HEK293T (cell line): ENCODE data around the gene ACSM3.

Source experiments
- CTCF ChIA-PET: fragments of 350-600 bp; formaldehyde crosslinking; extraction: SDS; loops from one replicate; lab custom pipeline; 2021; ENCODE audit warnings: antibody characterized with exemption, inconsistent platforms; lab: Yijun Ruan, JAX
- POLR2A ChIA-PET: fragments of 350-600 bp; formaldehyde crosslinking; extraction: SDS; loops from one replicate; lab custom pipeline; 2020; ENCODE audit warnings: antibody characterized with exemption, inconsistent platforms; lab: Yijun Ruan, JAX
- DNase-seq: peaks from one replicate; pipeline ENCODE4 v3.0.0; 2012; ENCODE audit warnings: mixed read lengths; ENCODE audit errors: extremely low spot score
- ARNT ChIP-seq: fragments of 450-650 bp; IDR thresholded peaks from 2 replicates; pipeline ENCODE4 v1.6.1; 2017; ENCODE audit warnings: mild to moderate bottlenecking
- BHLHE40 ChIP-seq: fragments of 450-650 bp; IDR thresholded peaks from 2 replicates; pipeline ENCODE4 v1.6.1; 2016; ENCODE audit warnings: mild to moderate bottlenecking, moderate library complexity, borderline replicate concordance
- CTBP1 ChIP-seq: fragments of 450-650 bp; IDR thresholded peaks from 2 replicates; pipeline ENCODE4 v1.6.1; 2016; ENCODE audit warnings: borderline replicate concordance
- ELF4 ChIP-seq: fragments of 450-650 bp; IDR thresholded peaks from 2 replicates; pipeline ENCODE4 v1.6.1; 2017; ENCODE audit warnings: antibody characterized with exemption
- FOXA1 ChIP-seq: fragments of 450-650 bp; IDR thresholded peaks from 2 replicates; pipeline ENCODE4 v1.6.1; 2016; ENCODE audit warnings: mild to moderate bottlenecking
- FOXK2 ChIP-seq: fragments of 450-650 bp; IDR thresholded peaks from 2 replicates; pipeline ENCODE4 v1.6.1; 2016; ENCODE audit warnings: mild to moderate bottlenecking
- FOXM1 ChIP-seq: fragments of 450-650 bp; IDR thresholded peaks from 2 replicates; pipeline ENCODE4 v1.6.1; 2017; ENCODE audit warnings: mild to moderate bottlenecking, borderline replicate concordance
- HDGF ChIP-seq: fragments of 450-650 bp; IDR thresholded peaks from 2 replicates; pipeline ENCODE4 v1.6.1; 2017; ENCODE audit warnings: antibody characterized with exemption, borderline replicate concordance
- L3MBTL2 ChIP-seq: fragments of 450-650 bp; conservative IDR thresholded peaks from 2 replicates; pipeline ENCODE4 v1.6.1; 2016; ENCODE audit warnings: mild to moderate bottlenecking
- LEF1 ChIP-seq: fragments of 450-650 bp; IDR thresholded peaks from 2 replicates; pipeline ENCODE4 v1.6.1; 2017; ENCODE audit warnings: mild to moderate bottlenecking, borderline replicate concordance
- NFRKB ChIP-seq: fragments of 450-650 bp; IDR thresholded peaks from 2 replicates; pipeline ENCODE4 v1.6.1; 2016; ENCODE audit warnings: mild to moderate bottlenecking, moderate library complexity
- SP1 ChIP-seq: fragments of 450-650 bp; IDR thresholded peaks from 2 replicates; pipeline ENCODE4 v1.6.1; 2017
- SUZ12 ChIP-seq: fragments of 450-650 bp; IDR thresholded peaks from 2 replicates; pipeline ENCODE4 v1.6.1; 2016; ENCODE audit warnings: mild to moderate bottlenecking
- TARDBP ChIP-seq: fragments of 450-650 bp; IDR thresholded peaks from 2 replicates; pipeline ENCODE4 v1.6.1; 2016
- ZNF384 ChIP-seq: fragments of 450-650 bp; IDR thresholded peaks from 2 replicates; pipeline ENCODE4 v1.6.1; 2016
- TF ChIP-seq, protein P1 (sequence below): fragments of 450-650 bp; IDR thresholded peaks from 2 replicates; pipeline ENCODE4 v1.6.1; 2016

ACSM3 gene

DNA sequence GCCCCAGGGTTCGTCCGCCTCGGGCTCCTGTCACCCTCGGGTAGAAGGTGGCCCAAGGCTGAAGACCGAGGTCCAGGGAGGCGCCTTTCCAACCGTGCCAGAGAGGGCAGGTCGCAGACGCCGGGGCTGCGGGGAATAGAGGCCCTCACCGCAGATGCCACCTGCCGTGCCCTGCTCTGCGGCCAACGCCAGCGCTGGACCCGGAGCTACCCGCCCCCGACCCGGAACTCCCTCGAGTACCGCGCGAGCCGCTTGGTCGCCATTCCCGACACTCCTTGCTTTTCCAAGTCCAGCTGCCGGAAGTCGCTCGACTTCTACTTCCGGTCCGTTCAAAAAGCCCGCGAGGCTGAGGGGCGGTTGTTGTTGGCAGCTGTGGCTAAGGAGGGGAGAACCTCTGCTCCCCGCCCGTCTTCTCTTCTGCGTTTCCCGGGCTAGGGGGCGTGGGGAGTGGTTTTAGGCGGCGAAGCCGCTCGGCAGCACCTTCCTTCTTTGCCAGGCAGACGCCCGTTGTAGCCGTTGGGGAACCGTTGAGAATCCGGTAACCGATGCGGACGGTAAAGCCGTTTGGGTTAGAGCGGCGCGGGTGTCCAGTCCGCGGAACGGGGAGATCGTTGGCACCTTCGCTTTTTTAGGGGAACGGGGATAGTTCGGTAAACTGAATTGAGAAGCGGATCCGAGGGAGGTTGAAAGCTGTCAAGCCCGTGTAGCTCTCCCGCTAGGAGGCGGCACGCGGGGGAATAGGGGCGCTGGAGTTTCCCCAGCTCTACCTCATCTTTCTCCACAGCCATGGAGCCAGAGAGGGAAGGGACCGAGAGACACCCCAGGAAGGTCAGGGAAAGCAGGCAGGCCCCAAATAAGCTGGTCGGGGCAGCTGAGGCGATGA, 42.6 kb downstream of the ACSM3 start, which contains the start of the genes ERI2 and REXO5:
Gene ERI2, minus strand, starts transcription at position 305 of the 883 bp plus-strand sequence. Its CDS starts 42 bp downstream, at position 263.
Gene REXO5, plus strand, starts transcription at position 360 of the 883 bp plus-strand sequence. Its CDS starts 427 bp downstream, at position 787.
- no peak for TF ChIP-seq NFRKB
- no peak for TF ChIP-seq TARDBP
- TF ChIP-seq CTBP1, result no peak
- TF ChIP-seq, protein P1, sequence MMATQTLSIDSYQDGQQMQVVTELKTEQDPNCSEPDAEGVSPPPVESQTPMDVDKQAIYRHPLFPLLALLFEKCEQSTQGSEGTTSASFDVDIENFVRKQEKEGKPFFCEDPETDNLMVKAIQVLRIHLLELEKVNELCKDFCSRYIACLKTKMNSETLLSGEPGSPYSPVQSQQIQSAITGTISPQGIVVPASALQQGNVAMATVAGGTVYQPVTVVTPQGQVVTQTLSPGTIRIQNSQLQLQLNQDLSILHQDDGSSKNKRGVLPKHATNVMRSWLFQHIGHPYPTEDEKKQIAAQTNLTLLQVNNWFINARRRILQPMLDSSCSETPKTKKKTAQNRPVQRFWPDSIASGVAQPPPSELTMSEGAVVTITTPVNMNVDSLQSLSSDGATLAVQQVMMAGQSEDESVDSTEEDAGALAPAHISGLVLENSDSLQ, result peak; percentile 58
- no peak for TF ChIP-seq ARNT
- no peak for TF ChIP-seq SUZ12
- peak; percentile 63 for TF ChIP-seq L3MBTL2
- no peak for TF ChIP-seq LEF1
- peak; percentile 75 for TF ChIP-seq ELF4
- TF ChIP-seq FOXA1, result no peak
- ChIA-PET POLR2A (interaction anchor here (0.6 to 3.6 kb wide), 25 partner anchors 9 to 899 kb away, joined by 3 to 14 read pairs (median 4); partner anchors contain the start of genes DCUN1D3, LYRM1 and THUMPD1), CTCF (interaction anchor here (0.6 to 1.3 kb wide), 3 partner anchors 268 to 1042 kb away, joined by 3 to 4 read pairs (median 4); no protein-coding TSS in a partner anchor)
- peak; percentile 91 for DNase-seq

DNA sequence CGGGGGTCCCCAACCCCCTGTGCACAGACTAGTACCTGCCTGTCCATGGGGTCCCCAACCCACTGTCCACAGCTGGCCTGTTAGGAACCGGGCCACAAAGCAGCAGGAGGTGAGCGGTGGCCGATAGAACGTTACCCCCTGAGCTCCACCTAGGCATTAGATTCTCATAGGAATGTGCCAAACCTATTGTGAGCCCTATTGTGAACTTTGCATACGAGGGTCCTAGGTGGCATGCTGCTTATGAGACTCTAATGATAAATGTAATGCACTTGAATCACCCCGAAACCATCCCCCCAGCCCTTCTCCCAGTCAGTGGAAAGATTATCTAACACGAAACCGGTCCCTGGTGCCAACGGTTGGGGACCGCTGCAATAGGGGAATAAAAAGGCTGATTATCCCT, 44.0 kb downstream of the ACSM3 start:
- CTCF ChIA-PET, result no interaction called here

DNA sequence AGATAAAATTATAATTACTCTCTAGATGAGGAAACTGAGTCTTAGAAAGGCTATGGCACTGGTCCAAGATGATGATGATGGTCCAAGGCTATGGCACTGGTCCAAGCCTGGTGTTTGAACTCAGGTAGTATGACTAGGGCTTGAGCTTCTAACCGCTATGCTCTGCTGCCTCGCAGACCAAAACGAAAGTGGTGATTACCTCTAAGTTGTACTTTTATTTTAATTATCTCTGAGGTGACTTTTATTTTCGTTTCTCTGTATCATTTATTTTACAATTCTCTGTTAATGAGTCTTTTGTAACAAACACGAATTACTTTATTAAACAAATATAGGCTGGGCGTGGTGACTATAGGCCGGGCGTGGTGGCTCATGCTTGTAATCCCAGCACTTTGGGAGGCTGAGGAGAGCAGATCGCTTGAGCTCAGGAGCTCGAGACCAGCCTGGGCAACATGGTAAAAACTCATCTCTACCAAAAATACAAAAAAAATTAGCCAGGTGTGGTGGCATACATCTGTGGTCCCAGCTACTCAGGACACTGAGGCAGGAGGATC, 48.1 kb downstream of the ACSM3 start:
- no peak for TF ChIP-seq ELF4
- TF ChIP-seq FOXA1, result no peak
- TF ChIP-seq LEF1, result no peak
- TF ChIP-seq CTBP1, result no peak
- TF ChIP-seq HDGF, result no peak
- TF ChIP-seq SUZ12, result no peak
- TF ChIP-seq TARDBP, result no peak
- no peak for TF ChIP-seq BHLHE40
- ChIA-PET CTCF (no interaction called here), POLR2A (no interaction called here)
- DNase-seq, result no peak

More for the DNA sequence above, 44.0 kb downstream of the ACSM3 start:
- POLR2A ChIA-PET, result interaction anchor here (1.7 to 3.6 kb wide), 2 partner anchors 16 to 493 kb away, joined by 4 to 14 read pairs; no protein-coding TSS in a partner anchor
- DNase-seq, result no peak
- TF ChIP-seq ARNT (no peak), TARDBP (no peak), ELF4 (no peak), ZNF384 (no peak)

DNA sequence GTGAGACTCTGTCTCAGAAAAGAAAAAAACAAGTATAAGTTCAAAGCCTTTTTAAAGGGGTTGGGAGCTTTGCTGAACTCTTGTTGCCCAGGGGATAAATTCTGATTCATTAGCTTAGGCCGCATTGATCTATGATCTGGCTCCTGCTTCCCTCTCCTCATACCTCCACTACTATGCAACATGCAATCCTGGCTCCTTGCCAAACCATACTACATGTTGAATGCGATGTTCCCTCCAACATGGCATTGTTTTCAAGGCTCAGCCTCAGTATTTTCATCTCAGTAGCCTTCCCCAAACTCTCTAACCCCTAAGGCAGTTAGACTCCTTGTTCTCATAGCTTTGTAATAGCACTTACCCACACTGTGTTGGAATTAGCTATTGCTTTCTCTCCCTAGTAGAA, 48.7 kb downstream of the ACSM3 start:
- TF ChIP-seq, protein P1, result no peak
- TF ChIP-seq FOXM1, result no peak
- TF ChIP-seq LEF1, result no peak
- no peak for TF ChIP-seq TARDBP
- no peak for TF ChIP-seq ELF4
- no peak for TF ChIP-seq HDGF
- TF ChIP-seq ARNT, result no peak
- TF ChIP-seq NFRKB, result no peak
- TF ChIP-seq FOXK2, result no peak
- TF ChIP-seq BHLHE40, result no peak
- no peak for TF ChIP-seq L3MBTL2
- no peak for TF ChIP-seq ZNF384
- TF ChIP-seq FOXA1, result no peak
- no peak for TF ChIP-seq SP1
- TF ChIP-seq SUZ12, result no peak
- no peak for TF ChIP-seq CTBP1
- no peak for DNase-seq
- POLR2A ChIA-PET, result no interaction called here
- CTCF ChIA-PET, result no interaction called here

DNA sequence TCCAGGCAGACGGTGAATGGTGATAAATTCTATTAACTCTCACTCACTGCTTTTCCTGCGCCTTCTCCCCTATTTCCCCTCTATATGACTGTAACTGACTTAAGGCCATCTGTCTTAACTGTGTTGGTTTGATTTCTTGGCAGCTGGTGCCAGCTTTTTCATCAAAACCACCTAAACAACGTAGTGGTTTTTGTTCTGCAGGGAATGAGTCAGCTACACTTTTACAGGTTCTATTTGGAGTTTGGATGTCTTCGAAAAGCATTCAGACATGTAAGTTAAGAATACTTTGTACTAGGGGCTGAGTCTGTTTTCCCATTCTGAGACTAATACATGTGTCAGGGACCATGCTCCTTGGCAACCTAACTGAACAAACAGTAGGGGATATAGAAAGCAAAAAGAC, 51.0 kb downstream of the ACSM3 start:
- TF ChIP-seq ZNF384, result no peak
- TF ChIP-seq SP1, result no peak
- DNase-seq, result no peak
- CTCF ChIA-PET, result no interaction called here
- POLR2A ChIA-PET, result no interaction called here

DNA sequence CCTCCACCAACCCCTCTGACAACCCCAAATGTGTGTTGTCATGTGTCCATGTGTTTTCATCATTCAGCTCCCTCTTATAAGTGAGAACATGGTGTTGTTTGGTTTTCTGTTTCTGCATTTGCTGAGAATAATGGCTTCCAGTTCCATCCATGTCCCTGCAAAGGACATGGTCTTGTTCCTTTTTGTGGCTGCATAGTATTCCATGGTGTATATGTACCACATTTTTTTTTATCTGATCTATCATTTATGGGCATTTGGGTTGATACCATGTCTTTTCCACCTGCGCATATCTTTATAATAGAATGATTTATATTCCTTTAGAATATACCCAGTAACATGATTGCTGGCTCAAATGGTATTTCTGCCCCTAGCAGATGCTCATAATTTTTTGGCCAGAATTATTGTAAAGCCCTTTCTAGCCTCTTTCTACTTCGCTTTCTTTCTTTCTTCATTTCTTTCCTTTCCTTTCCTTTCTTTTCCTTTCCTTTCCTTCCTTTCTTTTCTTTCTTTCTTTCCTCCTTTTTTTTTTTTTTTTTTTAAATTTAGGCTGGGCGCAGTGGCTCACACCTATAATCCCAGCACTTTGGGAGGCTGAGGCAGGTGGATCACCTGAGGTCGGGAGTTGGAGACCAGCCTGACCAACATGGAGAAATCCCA, 55.2 kb downstream of the ACSM3 start:
- ChIA-PET CTCF (no interaction called here), POLR2A (interaction anchor here (1.1 kb wide), 1 partner anchor 12 kb away, joined by 4 read pairs; the partner anchor contains the start of genes ERI2 and REXO5)
- no peak for TF ChIP-seq L3MBTL2
- TF ChIP-seq ZNF384, result no peak
- TF ChIP-seq SUZ12, result no peak
- TF ChIP-seq ARNT, result no peak
- no peak for TF ChIP-seq FOXK2
- no peak for TF ChIP-seq BHLHE40
- no peak for TF ChIP-seq HDGF
- no peak for TF ChIP-seq SP1
- no peak for TF ChIP-seq LEF1
- no peak for TF ChIP-seq FOXA1
- TF ChIP-seq TARDBP, result no peak
- no peak for TF ChIP-seq ELF4
- TF ChIP-seq, protein P1, result no peak
- no peak for TF ChIP-seq CTBP1
- TF ChIP-seq FOXM1, result no peak
- no peak for TF ChIP-seq NFRKB
- no peak for DNase-seq
